Parathyroid adenoma (tissue), 2 donors: Measurements from ENCODE around the gene WFDC11.

ENCODE experiments used
- H2AFZ ChIP-seq: fragments of 300-600 bp; sonication (generic); one replicate; pipeline ENCODE4 v1.7.0; 2017; ENCODE audit warnings: antibody characterized with exemption, mild to moderate bottlenecking
- H3K27ac ChIP-seq: fragments of 300-600 bp; sonication (generic); one replicate; pipeline ENCODE4 v1.7.0; 2017
- H3K27me3 ChIP-seq: fragments of 300-600 bp; sonication (generic); one replicate; pipeline ENCODE4 v1.7.0; 2017; ENCODE audit warnings: low read length; ENCODE audit not compliant: control insufficient read depth, insufficient read depth
- H3K36me3 ChIP-seq: fragments of 300-600 bp; sonication (generic); one replicate; pipeline ENCODE4 v1.7.0; 2017; ENCODE audit warnings: low read length; ENCODE audit not compliant: control insufficient read depth, insufficient read depth
- H3K4me1 ChIP-seq: fragments of 300-600 bp; sonication (generic); one replicate; pipeline ENCODE4 v1.7.0; 2017; ENCODE audit warnings: control low read depth
- H3K4me2 ChIP-seq: fragments of 300-600 bp; sonication (generic); one replicate; pipeline ENCODE4 v1.7.0; 2017; ENCODE audit warnings: low read length
- H3K4me3 ChIP-seq: fragments of 300-600 bp; sonication (generic); one replicate; pipeline ENCODE4 v1.7.0; 2017; ENCODE audit warnings: low read depth, low read length
- H3K79me2 ChIP-seq: fragments of 300-600 bp; sonication (generic); one replicate; pipeline ENCODE4 v1.7.0; 2017; ENCODE audit warnings: control low read depth
- H3K9ac ChIP-seq: fragments of 300-600 bp; sonication (generic); one replicate; pipeline ENCODE4 v1.7.0; 2017; ENCODE audit warnings: mild to moderate bottlenecking
- H3K9me3 ChIP-seq: fragments of 300-600 bp; sonication (generic); one replicate; pipeline ENCODE4 v1.7.0; 2017; ENCODE audit warnings: low read length; ENCODE audit not compliant: control insufficient read depth
- CTCF ChIP-seq: fragments of 300-600 bp; sonication (generic); IDR thresholded peaks from one replicate; pipeline ENCODE4 v1.7.0; 2017; ENCODE audit warnings: antibody characterized with exemption, mild to moderate bottlenecking
- donor health status: primary hyperparathyroidism.

The WFDC11 gene

GRCh38 chr20:45621593-45621992, 48.4 kb downstream of the WFDC11 start:
- H3K79me2 ChIP-seq = no peaks in the 10 kb centered on the region
- H3K27me3 ChIP-seq = no peaks in the 10 kb centered on the region
- no peaks in the 10 kb centered on the region for H3K36me3 ChIP-seq
- H3K27ac ChIP-seq = no peak overlapping the region
- no peak overlapping the region for H2AFZ ChIP-seq
- H3K9ac ChIP-seq = no peak overlapping the region
- no peaks in the 10 kb centered on the region for H3K4me1 ChIP-seq
- no peak for TF ChIP-seq CTCF
- no peak overlapping the region for H3K4me3 ChIP-seq
- H3K4me2 ChIP-seq = no peak overlapping the region
- H3K9me3 ChIP-seq = no peaks in the 10 kb centered on the region

GRCh38 chr20:45617591-45617990, 52.4 kb downstream of the WFDC11 start:
- Histone ChIP-seq H3K4me2 (no peak overlapping the region), H3K79me2 (no peaks in the 10 kb centered on the region), H3K9me3 (no peaks in the 10 kb centered on the region), H3K27ac (no peak overlapping the region), H3K9ac (no peak overlapping the region), H3K4me1 (peaks cover 3% of the 10 kb centered on the region), H2AFZ (no peak overlapping the region), H3K4me3 (no peak overlapping the region), H3K27me3 (no peaks in the 10 kb centered on the region), H3K36me3 (no peaks in the 10 kb centered on the region)
- no peak for TF ChIP-seq CTCF

- no peak overlapping the region for H3K27ac ChIP-seq
- H3K27me3 ChIP-seq = no peaks in the 10 kb centered on the region
- no peak overlapping the region for H3K4me2 ChIP-seq
- no peak overlapping the region for H3K4me3 ChIP-seq
- no peaks in the 10 kb centered on the region for H3K9me3 ChIP-seq
- no peak for TF ChIP-seq CTCF
- H3K4me1 ChIP-seq = peaks cover 6% of the 10 kb centered on the region
- no peaks in the 10 kb centered on the region for H3K36me3 ChIP-seq
- no peaks in the 10 kb centered on the region for H3K79me2 ChIP-seq
- no peak overlapping the region for H3K9ac ChIP-seq
- H2AFZ ChIP-seq = no peak overlapping the region
These were observed 57.7 kb downstream of the WFDC11 start for GRCh38 chr20:45612314-45612713.

GRCh38 chr20:45611054-45611453, 59.0 kb downstream of the WFDC11 start:
- Histone ChIP-seq H3K79me2 (no peaks in the 10 kb centered on the region), H3K27me3 (no peaks in the 10 kb centered on the region), H3K4me1 (peaks cover 6% of the 10 kb centered on the region), H3K36me3 (no peaks in the 10 kb centered on the region), H3K9me3 (no peaks in the 10 kb centered on the region), H3K4me3 (no peak overlapping the region), H3K27ac (peak overlapping the region; percentile 12), H2AFZ (peak overlapping the region; percentile 25), H3K9ac (no peak overlapping the region), H3K4me2 (no peak overlapping the region)
- TF ChIP-seq CTCF = no peak

- no peak overlapping the region for H3K27ac ChIP-seq
- no peak overlapping the region for H3K4me2 ChIP-seq
- H3K4me3 ChIP-seq = no peak overlapping the region
- no peaks in the 10 kb centered on the region for H3K36me3 ChIP-seq
- no peak overlapping the region for H2AFZ ChIP-seq
- TF ChIP-seq CTCF = no peak
- no peaks in the 10 kb centered on the region for H3K9me3 ChIP-seq
- no peak overlapping the region for H3K9ac ChIP-seq
- H3K27me3 ChIP-seq = no peaks in the 10 kb centered on the region
- H3K79me2 ChIP-seq = no peaks in the 10 kb centered on the region
- H3K4me1 ChIP-seq = peaks cover 4% of the 10 kb centered on the region
These were observed 62.2 kb downstream of the WFDC11 start for GRCh38 chr20:45607810-45608209.
